Tibial artery (tissue), 4 donors: Measurements from ENCODE around the gene PDCL3.

Source experiments
- DNase-seq, 2 donors: peaks; one replicate each; pipeline ENCODE4 v3.0.0-alpha.2; 2019
- H3K27ac ChIP-seq, 2 donors: fragments of 200-600 bp; sonication (generic) in 1 of 2; 1 replicate in 1 of 2; 2 replicates in 1 of 2; pipeline ENCODE4 v1.5.1; 2018 to 2019; ENCODE audit warnings: mild to moderate bottlenecking in 1 of 2
- H3K27me3 ChIP-seq, 2 donors: fragments of 200-600 bp; sonication (generic) in 1 of 2; one replicate each; pipeline versions ENCODE4 v1.5.1 to v1.6.0; 2016 to 2019
- H3K36me3 ChIP-seq, 3 donors: fragments of 200-600 bp; sonication (generic) in 2 of 3; one replicate each; pipeline ENCODE4 v1.5.1; 2016 to 2019; ENCODE audit warnings: mild to moderate bottlenecking in 2 of 3
- H3K4me1 ChIP-seq, 4 donors: fragments of 200-600 bp; sonication (generic) in 2 of 4; 1 replicate in 3 of 4; 2 replicates in 1 of 4; pipeline ENCODE4 v1.5.1; 2016 to 2019
- H3K4me3 ChIP-seq, 2 donors: fragments of 200-600 bp; sonication (generic) in 1 of 2; 1 replicate in 1 of 2; 2 replicates in 1 of 2; pipeline ENCODE4 v1.5.1; 2018 to 2019; ENCODE audit warnings: mild to moderate bottlenecking in 2 of 2
- H3K9me3 ChIP-seq, 3 donors: fragments of 200-600 bp; sonication (generic) in 1 of 3; one replicate each; pipeline ENCODE4 v1.5.1; 2016 to 2019
- intact Hi-C: fragments of 100-400 bp; cut with DNase I; formaldehyde crosslinking; loops from one replicate; pipeline ENCODE4 v1.15.0; 2023; ENCODE audit warnings: low total_unique reads
- TF ChIP-seq, protein P1 (sequence below), 2 experiments: fragments of 200-600 bp in 1 of 2; fragments of 450-650 bp in 1 of 2; IDR thresholded peaks; one replicate each; pipeline ENCODE4 v1.5.1; 2017 to 2019; ENCODE audit warnings: antibody characterized with exemption in 2 of 2, mild to moderate bottlenecking in 1 of 2, moderate library complexity in 1 of 2

The PDCL3 gene

DNA sequence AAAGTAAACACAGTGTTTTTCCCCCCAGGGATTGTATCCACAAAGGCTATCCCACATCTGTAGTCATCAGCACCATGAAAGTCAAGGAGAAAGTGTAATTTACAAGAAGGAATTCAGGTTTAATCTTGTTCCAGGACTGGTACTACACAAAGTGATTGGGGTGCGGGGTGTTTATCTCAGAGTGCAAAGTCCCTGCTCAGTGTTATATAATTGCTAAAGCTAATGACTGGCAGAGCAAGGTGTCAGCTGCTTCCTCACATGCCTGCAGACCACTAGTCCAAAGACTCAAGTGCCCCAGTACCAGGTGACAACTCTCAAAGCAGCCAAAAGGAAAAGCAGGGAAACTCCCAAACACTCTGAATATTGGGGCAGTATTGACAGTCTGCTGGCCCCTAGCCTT is 40.4 kb upstream of the PDCL3 start:
- Histone ChIP-seq H3K36me3 (no peaks in the 10 kb centered on the region), H3K27ac (no peak overlapping the region), H3K27me3 (no peaks in the 10 kb centered on the region), H3K9me3 (no peaks in the 10 kb centered on the region), H3K4me1 (no peaks in the 10 kb centered on the region), H3K4me3 (no peak overlapping the region)
- intact Hi-C loops: no loop called here
- TF ChIP-seq, protein P1, sequence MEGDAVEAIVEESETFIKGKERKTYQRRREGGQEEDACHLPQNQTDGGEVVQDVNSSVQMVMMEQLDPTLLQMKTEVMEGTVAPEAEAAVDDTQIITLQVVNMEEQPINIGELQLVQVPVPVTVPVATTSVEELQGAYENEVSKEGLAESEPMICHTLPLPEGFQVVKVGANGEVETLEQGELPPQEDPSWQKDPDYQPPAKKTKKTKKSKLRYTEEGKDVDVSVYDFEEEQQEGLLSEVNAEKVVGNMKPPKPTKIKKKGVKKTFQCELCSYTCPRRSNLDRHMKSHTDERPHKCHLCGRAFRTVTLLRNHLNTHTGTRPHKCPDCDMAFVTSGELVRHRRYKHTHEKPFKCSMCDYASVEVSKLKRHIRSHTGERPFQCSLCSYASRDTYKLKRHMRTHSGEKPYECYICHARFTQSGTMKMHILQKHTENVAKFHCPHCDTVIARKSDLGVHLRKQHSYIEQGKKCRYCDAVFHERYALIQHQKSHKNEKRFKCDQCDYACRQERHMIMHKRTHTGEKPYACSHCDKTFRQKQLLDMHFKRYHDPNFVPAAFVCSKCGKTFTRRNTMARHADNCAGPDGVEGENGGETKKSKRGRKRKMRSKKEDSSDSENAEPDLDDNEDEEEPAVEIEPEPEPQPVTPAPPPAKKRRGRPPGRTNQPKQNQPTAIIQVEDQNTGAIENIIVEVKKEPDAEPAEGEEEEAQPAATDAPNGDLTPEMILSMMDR (IDR thresholded peaks at IDR 0.05): no peak
- DNase-seq: no peak

DNA sequence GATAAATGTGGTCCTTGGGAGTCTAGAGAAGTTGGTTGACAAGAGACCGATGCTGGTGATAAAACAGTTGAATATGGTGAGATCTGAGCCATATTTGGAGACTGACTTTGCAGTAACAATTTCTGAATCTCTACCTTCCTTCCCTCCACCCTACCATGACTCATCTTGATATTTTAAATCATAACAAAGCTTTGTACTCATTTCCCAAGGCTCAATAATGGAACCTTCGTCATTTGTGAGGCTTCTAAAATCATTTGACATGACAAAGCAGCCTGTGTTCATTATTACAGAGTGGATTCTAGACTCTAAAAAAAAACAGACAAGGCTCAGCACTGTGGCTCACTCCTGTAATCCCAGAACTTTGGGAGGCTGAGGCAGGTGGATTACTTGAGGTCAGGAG is 38.5 kb upstream of the PDCL3 start:
- Histone ChIP-seq H3K4me3 (no peak overlapping the region), H3K4me1 (no peaks in the 10 kb centered on the region), H3K27ac (no peak overlapping the region), H3K36me3 (no peaks in the 10 kb centered on the region), H3K27me3 (no peaks in the 10 kb centered on the region), H3K9me3 (no peaks in the 10 kb centered on the region)
- TF ChIP-seq, protein P1 (IDR thresholded peaks at IDR 0.05): no peak
- intact Hi-C loops: no loop called here
- no peak for DNase-seq

DNA sequence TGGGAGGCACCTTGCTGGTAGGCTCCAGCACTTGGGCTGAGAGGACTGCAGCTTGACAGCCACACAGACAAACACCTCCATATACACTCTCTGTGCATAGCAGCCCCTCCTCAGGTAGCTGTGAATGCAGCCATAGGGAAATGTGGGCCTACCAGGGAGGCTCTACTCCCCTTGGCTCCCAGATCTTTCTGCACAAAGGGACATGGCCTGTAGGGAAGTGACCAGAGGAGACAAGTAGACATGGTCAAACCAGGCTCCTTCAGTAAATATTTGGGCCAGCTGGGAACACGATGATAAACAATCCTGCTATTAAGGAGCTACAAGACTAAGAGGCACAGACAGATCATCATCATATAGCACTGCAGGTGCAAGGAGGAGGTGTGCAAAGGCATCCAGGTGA is 35.9 kb upstream of the PDCL3 start:
- TF ChIP-seq, protein P1 (IDR thresholded peaks at IDR 0.05): no peak

DNA sequence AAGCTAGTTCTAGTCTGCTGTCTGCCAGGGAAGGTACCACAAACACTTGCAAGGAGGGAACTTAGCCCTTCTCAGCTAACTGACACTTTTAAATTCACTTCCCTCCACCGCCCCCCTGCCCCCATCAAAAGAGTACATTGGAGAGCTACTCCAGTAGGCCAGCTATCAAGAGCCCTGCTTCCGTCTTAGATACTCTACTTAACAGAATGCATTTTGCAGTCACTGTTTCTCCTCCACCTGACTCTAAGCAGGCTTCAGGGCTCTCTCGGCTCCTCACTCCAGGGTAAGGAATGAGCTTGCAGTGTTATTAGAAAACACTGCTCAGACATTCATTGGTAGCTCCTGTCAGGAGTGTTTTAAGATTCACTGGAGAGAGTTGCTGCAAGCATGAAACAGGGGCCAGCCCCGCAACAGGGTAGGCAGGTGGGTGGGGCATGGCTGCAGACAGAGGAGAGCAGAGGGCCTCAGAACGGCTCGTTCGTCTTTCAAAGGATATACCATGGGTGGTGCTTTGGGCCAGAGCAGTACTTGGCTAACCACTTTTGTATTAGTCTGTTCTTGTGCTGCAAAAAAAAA is 35.3 kb upstream of the PDCL3 start:
- Histone ChIP-seq H3K36me3 (no peaks in the 10 kb centered on the region), H3K27ac (no peak overlapping the region), H3K27me3 (peaks cover 0 to 6% of the 10 kb centered on the region in 2 donors), H3K4me3 (no peak overlapping the region), H3K4me1 (no peaks in the 10 kb centered on the region), H3K9me3 (no peaks in the 10 kb centered on the region)
- no peak for DNase-seq
- TF ChIP-seq, protein P1 (IDR thresholded peaks at IDR 0.05): no peak
- intact Hi-C loops: no loop called here

More for the DNA sequence above, 35.9 kb upstream of the PDCL3 start:
- intact Hi-C loops: no loop called here
- no peaks in the 10 kb centered on the region for H3K36me3 ChIP-seq
- H3K27ac ChIP-seq: no peak overlapping the region
- H3K9me3 ChIP-seq: no peaks in the 10 kb centered on the region
- H3K4me1 ChIP-seq: no peaks in the 10 kb centered on the region
- no peak overlapping the region for H3K4me3 ChIP-seq
- H3K27me3 ChIP-seq: peaks cover 0 to 6% of the 10 kb centered on the region in 2 donors
- DNase-seq: no peak

DNA sequence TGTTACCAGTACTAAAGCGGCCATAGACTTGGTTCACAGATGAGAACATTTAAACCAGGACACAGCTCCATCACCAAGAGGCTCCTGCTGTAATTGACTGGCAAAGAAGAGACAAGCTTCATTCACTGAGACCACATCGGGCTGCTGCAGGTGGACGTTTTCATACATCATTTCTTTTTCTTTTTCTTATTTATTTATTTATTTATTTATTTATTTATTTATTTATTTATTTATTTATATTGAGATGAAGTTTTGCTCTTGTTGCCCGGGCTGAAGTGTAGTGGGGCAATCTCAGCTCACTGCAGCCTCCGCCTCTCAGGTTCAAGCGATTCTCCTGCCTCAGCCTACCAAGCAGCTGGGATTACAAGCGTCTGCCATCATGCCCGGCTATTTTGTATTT is 33.6 kb upstream of the PDCL3 start:
- peaks cover 0 to 10% of the 10 kb centered on the region in 2 donors for H3K27me3 ChIP-seq
- H3K4me3 ChIP-seq: no peak overlapping the region
- no peak for DNase-seq
- no peaks in the 10 kb centered on the region for H3K4me1 ChIP-seq
- no peak overlapping the region for H3K27ac ChIP-seq
- H3K9me3 ChIP-seq: no peaks in the 10 kb centered on the region
- TF ChIP-seq, protein P1 (IDR thresholded peaks at IDR 0.05): no peak
- intact Hi-C loops: no loop called here
- no peaks in the 10 kb centered on the region for H3K36me3 ChIP-seq

DNA sequence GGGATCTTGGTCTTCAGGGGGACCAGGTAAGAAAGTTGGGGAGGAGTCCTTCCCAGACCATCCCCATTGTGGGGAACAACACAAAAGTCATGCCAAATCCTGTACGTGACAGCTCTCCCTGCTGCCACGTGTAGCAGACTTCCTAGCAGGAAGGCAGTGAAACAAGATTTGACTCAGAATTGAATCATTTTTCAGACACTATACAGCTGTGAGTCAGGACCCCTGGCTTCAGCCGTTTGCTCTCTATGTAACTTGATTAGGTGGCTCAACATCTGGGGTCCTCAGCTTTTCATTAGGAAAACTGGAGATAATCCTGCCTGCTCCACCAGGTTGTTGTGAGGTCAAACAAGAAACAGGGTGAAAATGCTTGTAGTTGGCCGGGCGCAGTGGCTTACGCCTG is 32.9 kb upstream of the PDCL3 start:
- Histone ChIP-seq H3K4me3 (no peak overlapping the region), H3K27me3 (peaks cover 0 to 10% of the 10 kb centered on the region in 2 donors), H3K36me3 (no peaks in the 10 kb centered on the region), H3K9me3 (no peaks in the 10 kb centered on the region), H3K27ac (no peak overlapping the region), H3K4me1 (no peaks in the 10 kb centered on the region)
- intact Hi-C loops: no loop called here
- DNase-seq: no peak
- TF ChIP-seq, protein P1 (IDR thresholded peaks at IDR 0.05): no peak
